Activated naive CD4-positive, alpha-beta T cell treated with Interleukin-2 at 50 U/mL for 16 hours (primary cell): ENCODE data around the gene PTBP1.

Source experiments
- DNase-seq: peaks from one replicate; pipeline ENCODE4 v3.0.0-alpha.2; 2020

Gene PTBP1

DNA sequence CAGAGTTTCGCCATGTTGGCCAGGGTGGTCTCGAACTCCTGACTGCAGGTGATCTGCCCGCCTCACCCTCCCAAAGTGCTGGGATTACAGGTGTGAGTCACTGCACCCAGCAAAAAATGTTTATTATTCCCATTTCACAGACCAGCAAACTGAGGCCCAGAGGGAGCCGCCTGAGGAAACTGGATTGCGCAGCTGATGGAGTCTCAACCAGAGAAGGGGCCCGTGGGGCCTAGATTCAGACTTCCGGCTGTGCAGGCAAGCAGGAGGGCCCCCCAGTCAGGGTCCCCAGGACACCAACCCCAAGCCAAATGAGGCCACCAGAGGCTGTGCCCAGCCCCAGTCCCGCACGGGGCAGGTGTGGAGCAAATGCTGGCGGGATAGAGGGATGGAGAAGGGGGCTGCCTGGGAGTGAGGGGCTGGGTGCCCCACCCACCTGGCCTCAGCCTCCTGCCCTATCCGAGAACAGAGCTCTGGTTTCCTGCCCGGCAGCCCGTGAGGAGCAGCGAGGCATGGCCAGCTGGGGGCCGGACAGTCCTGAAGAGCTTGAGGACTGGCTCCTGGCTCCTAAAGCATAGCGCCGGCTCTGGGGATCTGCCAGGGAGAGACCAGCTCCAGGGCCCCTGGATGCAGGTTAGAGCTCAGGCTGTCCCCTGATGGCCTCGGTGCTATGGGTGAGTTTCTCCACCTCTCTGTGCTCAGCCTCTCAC, 24.4 kb upstream of the PTBP1 start:
- DNase-seq = no peak

DNA sequence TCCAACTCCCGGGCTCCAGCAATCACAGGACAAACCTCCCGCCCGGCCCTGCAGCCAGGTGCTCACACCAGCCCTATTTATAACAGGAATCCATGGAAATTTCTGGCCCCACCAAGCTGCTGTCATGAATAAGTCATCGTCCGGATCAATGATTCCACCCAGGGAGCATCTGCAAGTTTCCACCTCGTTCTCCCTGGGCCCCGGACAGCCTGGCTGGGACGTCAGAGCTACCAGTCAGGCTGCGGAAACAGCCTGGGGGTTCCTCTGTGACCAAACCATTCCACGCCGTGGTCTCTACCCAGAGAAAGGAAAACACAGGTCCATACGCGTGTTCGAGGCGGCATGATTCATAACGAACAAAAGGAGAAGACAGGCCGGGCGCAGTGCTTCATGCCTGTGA, 20.7 kb upstream of the PTBP1 start:
- DNase-seq = no peak

DNA sequence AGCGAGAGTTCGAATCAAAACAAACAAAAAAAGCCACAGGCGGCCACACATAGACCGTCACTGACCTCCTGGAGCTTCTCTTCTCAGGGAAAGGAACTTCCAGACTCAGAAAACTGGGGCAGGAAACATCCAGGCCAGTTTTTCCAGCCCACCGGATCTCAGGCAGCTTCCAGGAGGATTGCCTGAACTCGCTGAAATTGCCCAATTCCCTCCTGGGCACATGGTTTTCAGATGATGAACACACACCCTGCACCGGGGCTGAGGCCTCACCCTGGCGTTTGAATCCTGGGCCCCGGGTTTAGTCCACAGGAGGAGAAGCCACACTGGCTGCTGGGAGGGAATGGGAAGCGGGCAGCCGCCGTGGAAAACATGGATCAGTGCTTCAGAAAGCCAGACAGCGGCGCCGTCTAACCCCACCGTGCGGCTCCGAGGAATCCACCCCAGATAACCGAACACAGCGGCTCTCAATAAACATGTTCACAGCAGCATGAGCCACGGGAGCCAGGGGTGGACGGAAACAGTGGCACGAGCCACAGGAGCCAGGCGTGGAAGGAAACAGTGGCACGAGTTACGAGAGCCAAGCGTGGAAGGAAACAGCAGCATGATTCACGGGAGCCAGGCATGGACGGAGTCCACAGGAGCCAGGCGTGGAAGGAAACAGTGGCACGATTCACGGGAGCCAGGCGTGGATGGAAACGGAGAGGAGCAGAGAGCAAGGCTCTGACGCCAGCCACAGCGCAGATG, 18.2 kb upstream of the PTBP1 start:
- DNase-seq = no peak

DNA sequence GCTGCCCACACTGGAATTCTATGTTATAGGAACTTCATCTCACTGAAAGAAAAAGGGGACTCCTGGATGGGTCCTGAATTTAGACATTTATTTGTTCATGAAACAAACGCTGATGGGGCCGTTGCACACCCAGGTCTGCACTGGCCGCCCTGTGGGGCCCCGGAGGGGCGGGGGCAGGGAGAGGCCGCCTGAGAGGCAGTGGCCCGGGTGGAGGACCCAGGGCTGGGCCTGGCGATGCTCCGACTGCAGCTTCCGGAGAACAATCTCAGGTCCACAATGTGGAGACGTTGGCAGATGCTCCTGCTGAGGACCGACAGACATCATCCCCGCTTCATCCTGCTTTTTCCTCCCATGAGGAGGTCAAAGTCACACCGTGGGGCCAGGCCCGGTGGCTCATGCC, 16.3 kb upstream of the PTBP1 start:
- no peak for DNase-seq

DNA sequence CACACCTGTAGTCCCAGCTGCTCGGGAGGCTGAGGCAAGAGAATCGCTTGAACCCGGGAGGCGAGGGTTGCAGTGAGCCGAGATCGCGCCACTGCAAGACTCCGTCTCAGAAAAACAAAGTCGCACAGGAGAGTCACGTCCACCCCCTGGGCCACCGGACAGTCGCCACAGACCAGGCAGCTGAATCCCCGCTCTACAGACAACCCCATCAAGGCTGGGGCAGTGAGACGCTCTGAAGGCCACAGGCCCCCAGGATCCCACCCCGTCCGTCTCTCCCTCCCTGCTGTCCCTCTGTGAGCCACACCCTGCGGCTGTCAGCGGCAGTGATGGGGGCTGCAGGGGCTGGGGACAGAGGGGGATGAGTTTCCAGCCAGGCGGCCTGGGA, 15.5 kb upstream of the PTBP1 start:
- no peak for DNase-seq

DNA sequence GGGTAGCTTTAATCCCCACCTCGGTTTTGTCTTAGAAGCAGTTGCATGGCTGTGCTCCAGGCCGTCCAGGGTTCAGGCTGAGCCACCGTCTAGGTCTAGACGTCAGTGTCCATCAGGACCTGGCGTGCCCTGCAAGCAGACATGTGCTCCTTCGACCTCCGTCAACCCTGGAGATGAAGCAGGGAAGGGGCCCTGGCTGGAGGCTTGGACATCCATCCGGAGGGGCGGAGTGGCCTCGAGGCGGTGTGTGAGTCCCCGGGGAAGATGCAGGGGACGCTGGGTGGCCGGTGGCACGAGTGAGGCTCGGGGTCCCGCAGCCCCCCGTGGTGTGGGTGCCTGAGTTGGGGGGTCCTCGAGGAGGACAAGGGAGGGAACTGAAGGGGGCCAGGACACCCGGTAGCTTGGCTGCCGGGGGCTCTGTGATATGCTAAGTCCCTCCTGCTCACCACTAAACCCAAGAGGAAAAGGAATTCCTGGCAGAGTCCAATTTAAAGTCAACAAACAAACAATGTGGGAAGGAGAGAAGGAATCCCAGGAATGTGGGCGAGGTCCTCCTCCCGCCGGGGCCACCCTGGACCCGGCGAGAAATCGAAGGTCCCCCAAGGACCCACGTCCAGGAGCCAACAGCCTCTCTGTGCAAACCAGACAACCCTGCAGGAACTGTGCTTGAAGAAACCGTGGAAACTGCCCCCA, 14.9 kb upstream of the PTBP1 start:
- no peak for DNase-seq

DNA sequence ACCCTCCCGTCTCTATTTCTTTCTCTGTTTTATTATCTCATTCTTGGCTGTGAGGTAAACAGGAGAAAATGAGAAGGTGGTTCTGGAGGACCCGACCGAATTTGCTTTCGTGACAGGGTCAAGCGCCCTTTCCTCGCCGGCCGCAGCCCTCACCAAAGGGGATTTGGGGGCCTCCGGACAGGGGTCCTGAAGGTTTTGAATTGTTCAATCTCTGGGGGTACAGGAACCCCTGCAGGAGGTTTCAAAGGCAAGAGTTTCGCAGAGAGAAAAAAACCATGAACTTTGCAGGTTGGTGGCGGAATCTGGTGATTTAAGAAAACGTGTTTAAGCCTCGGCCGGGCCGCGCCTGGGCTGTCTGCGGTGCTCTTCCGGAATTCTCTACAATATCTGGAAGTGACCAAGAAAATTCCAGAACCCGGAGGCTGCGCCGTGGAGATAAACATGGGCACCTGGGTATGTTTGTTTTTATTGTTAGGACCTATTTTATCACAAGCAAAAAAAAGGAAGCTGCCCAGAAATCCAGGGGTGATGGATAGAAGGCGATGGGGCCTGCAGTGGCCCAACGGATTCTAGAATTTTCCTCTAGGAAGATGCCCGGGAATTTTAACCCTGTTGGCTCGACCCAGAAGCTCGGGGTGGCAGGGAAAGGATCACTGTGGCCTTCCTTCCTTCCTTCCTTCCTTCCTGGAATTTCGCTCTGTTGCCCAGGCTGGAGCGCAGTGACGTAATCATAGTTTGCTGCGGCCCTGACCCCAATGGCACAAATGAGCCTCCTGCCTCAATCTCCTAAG, 14.2 kb upstream of the PTBP1 start:
- DNase-seq = no peak

DNA sequence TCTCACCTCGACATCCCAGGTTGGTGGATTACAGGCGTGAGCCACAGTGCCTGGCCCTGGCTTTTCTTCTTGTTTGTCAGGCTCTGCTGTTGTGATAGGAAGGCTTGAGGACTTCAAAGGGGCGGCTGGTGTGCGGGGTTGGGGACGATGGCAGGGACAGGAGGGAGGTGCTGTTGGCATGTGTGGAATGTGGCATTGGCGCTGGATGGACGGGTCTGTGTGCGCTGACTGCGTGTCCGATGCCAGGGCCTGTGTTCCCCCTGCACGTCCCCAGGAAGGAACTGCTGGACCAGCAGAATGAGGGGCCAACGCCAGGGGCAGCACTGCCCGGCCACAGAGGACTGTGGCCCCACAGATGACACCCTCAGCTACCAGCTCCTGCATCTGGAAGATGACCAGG, 12.7 kb upstream of the PTBP1 start:
- DNase-seq = no peak

DNA sequence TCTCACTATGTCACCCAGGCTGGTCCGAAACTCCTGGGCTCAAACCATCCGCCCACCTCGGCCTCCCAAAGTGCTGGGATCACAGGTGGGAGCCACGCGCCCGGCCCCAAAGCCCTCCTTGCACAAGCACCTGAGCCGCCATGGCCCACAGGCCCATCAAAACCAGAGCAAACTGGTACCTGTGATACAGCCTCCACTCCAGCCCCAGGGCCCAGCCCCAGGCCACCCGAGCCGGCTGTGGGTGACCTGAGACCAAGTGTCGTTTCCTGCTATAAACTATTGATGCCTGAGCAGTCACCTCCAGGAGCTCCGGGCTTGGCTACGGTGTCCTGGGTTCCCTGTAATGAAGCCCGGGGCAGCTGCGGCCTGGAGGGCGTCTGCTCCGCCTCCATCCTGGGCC, 9.7 kb upstream of the PTBP1 start:
- no peak for DNase-seq

DNA sequence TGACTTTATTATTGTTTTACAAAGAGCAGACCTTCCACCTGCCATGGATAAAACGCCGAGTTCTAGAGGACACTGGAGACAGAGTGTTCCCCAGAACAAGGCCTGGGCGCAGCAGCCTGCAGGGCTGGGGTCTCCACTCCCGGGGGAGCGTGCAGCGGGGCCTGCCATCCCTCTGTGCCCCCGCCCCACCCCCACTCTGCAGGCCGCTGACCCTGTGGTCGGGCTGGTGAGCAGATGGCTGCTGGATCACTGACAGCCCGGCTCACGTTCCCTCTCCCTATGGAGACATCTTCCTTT, 8.6 kb upstream of the PTBP1 start:
- DNase-seq = no peak

DNA sequence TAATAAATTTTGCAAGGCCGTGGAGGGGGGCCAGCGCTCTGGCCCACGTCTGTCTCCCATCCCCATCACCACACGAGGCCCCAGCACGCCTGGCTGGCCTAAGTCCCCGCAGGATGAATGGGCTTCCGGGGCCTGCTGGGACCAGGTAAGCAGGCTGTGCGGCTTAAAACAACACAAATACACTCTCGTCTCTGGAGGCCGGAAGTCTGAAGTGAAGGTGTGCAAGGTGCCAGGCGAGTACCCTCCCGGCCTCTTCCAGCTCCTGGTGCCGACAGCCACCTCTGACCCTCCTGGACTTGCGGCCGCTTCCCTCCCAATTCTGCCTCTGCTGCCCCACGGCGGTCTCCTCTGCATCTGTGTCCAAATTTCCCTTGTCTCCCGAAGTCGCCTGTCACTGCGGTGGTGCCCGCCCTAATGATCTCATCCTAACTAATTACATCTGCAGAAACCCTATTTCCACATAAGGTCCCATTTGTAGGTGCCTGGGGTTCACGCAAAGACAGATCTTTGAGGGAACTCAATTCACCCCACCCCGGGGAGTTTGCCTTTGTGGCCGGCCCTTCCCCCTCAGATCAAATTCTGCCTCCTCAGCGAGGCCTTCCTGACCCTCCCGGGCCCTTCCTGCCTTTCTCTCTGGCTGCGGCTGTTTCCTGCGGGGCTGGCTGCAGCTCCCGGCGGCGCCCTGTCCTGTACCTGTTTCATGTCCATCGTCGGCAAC, 8.1 kb upstream of the PTBP1 start:
- DNase-seq = no peak

DNA sequence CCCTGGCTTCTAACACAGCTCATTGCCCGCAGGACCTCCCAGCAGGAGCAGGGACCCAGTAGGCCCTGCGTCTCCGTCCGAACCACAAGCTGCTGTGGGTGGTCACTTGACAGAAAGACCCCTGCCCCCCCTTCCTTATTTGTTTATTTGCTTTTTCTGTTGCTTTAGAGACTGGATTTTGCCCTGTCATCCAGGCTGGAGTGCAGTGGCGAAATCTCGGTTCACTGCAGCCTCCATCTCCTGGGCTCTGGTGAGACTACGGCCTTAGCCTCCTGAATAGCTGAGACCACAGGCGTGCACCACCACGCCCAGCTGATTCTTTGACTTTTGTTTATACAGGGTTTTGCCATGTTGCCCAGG, 7.6 kb upstream of the PTBP1 start:
- no peak for DNase-seq

DNA sequence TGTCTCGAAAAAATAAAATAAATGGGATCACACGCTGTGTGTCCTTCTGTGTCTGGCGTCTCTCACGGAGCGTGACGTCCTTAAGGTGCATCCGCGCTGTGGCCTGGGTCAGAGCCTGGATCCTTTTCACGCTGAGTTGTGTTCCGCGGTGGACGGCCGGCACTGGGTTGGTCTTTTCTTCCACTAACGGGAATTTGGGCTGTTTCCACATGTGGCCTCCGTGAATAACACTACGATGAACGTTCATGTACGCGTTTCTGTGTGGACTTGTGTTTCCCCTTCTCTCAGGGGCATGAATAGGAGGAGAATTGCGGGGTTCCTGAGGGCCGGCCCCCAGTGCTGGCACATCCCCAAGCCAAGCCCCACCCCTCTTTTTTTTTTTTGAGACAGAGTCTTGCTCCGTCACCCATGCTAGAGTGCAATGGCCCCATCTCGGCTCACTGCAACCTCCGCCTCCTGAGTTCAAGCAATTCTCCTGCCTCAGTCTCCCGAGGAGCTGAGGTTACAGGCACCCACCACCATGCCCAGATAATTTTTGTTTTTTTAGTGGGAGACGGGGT, 6.2 kb upstream of the PTBP1 start:
- no peak for DNase-seq

DNA sequence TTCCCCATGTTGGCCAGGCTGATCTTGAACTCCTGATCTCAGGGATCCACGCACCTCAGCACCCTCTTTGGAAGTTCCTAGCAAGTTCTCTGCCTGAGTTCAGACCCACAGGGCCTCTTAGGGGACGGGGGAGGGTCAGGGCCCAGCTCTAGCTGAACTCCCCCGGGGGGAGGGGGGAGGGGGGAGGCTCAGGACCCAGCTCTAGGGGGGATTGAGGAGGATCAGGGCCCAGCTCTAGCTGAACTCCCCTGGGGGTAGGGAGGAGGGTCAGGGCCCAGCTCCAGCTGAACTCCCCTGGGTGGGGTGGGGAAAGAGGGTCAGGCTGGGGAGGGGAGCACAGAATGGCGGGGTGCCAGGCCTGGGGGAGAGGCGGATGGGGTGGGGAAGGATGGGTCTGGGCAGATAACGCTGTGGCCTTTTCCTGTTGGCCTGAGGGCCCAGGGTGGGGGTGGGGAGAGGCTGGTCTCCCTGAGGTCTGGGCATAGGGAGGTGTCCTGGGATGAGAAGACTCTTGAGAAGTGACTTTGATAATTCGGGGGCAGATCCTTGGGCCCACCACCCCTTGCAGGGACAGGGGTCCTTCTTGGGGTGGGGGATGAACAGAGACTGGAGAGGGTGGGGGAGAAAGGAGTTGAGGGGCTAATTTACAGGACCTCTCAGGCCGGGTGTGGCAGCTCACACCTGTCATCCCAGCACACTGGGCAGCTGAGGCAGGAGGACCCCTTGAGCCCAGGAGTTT, 5.5 kb upstream of the PTBP1 start:
- no peak for DNase-seq

DNA sequence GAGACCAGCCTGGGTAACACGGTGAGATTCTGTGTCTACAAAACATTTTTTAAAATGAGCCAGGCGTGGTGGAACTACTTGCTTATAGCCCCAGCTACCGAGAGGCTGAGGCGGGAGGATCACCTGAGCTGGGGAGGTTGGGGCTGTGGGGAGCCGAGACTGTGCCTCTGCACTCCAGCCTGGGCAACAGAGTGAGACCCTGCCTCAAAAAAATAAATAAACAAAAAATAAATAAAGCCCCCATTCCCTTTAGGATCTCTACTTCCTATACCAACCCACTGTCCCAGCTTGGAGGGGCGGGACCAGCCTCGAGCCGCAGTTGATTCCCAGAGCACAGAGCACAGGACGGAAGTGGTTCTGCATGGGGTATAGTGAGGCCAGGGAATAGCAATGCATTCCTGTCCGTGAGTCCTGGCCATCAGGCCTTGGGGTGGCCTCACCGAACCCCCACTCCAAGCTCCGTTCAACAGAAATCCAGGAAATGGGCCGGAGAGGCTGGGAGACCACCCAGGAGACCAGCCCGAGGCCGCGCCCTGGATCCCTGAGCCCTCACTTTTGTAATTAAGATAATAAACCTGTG, 4.9 kb upstream of the PTBP1 start:
- no peak for DNase-seq

DNA sequence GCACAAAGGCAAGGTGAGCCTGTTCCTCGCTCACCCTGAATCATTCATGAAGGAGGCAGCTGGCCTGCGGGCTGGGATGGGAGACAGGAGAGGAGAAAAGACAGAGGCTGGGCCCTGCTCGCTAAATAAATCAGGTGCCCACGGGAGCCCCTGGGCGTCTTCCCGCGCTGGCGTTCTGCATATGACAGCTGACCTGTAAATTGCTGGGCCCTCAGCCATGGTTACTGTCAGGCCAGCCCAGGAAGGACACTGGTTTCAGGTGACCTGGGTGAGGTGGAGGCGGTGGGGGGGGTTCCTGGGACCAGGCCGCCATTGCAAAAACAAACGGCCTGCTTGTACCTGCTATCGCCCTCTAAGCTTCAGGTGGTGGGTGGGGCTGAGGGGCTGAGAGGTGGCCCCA, 3.4 kb upstream of the PTBP1 start:
- no peak for DNase-seq

DNA sequence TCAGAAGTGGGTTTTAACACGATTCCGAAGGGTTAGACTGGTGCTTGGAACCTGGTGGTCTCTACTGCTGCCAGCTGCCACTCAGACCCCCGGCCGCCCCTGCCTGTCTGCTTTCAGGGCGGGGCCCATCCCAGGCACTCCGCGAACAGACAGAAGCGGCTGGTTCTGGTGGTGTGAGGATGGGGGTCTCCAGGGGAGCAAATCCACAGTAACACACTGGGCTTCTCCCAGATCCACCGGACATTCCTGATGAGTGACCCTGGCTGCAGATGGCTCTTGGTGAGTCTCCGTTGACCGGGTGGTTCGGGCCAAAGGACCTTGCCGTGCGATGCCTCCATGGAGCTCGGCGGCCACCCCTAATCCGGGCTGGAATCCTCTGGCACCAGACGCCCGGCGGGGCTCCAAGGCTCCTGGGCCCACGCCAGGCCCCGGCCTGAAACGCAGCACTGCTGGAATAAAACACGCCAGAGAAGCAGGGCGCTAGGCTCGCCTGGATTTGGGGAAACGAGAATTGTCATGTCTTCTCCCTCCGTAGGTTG, 2.1 kb upstream of the PTBP1 start:
- DNase-seq = no peak

DNA sequence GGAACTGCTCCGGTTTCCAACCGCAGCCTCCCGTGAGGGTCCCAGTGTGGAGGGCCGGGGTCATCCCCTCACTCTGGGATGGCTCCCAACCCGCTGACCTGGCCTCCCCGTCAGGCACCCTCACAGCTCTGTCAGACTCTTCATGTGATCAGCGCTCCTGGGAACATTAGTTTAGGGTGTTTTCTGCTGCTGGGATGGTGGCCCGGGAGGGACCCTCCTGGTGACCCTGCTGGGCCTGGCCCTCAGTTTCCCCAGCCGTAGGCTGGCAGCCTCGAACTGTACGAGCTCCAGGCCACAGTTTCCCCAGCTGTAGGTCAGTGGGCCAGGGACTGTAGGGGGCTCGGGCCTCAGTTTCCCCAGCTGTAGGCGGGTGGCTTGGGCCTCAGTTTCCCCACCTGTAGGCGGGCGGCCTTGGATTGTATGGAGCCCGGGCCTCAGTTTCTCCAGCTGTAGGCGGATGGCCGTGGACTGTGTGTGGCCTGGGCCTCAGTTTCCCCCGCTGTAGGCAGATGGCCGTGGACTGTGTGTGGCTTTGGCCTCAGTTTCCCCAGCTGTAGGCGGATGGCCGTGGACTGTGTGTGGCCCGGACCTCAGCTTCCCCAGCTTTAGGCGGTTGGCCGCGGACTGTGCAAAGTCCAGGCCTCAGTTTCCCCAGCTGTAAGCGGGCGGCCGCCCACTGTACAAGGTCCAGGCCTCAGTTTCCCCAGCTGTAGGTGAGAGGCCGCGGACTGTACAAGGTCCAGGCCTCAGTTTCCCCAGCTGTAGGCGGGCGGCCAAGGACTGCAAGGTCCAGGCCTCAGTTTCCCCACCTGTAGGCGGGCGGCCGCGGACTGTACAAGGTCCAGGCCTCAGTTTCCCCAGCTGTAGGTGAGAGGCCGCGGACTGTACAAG, 1.3 kb upstream of the PTBP1 start:
- DNase-seq = no peak

DNA sequence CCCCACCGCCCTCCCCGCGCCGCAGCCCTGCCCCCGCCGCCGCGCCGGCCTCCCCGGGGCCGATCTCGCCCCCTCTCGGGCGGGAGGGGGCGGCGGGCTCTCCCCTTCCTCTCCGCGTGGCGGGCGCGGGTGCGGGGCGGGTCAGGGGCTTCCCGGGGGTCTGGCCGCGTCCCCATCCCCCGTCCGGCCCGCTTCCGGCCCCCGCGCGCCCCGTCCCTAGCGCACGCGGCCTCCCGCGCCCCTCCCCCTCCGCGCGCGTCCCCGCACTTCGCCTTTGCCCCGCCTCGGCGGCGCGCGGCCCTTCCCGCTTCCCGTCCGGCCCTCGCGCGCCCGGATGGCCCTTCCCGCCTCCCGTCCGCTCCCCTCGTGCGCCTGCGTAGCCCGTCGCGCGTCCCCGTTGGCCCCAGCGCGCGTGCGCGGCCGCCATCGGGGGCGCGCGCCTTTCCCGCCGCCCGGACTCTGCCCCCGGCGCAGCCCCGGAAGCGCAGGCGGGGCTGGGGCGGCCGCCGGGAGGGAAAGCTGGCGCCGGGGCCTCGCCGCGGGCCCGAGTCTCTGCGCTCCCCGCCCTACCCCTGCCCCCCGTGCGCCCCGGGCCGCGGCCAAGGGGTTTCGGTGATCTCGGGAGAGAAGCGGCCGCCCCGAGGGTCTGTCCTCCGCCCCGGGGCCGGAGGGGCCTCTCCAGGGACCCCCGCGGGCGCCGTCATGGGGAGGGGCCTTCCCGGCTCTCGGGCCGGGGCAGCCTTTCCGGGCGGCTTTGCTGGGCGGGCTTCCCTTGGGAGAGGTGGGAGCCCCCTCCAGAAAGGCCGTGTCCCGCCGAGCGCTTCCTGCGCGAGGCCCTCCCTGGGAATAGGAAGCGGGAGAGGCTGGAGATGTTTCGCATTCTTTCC, 519 bp downstream of the PTBP1 start:
- peak; percentile 85 for DNase-seq
